HG03280 (cell line): ENCODE data around the gene TMEM202.
"Not testable (repeated sequence)": the region's sequence is repeated elsewhere in the genome, so short reads cannot be mapped to it uniquely, and the experiment has no call there.

Experiments
- ATAC-seq: cut with Tn5 transposase; IDR thresholded peaks from one replicate; pipeline ENCODE4 v1.9.1; 2021; ENCODE audit warnings: mild to moderate bottlenecking, moderate library complexity; ENCODE audit not compliant: unreplicated experiment

The TMEM202 gene, protein sequence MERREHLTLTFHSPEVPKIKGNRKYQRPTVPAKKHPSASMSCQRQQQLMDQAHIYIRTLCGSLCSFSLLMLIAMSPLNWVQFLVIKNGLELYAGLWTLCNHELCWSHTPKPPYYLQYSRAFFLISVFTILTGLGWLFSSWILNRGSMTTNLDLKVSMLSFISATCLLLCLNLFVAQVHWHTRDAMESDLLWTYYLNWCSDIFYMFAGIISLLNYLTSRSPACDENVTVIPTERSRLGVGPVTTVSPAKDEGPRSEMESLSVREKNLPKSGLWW

DNA sequence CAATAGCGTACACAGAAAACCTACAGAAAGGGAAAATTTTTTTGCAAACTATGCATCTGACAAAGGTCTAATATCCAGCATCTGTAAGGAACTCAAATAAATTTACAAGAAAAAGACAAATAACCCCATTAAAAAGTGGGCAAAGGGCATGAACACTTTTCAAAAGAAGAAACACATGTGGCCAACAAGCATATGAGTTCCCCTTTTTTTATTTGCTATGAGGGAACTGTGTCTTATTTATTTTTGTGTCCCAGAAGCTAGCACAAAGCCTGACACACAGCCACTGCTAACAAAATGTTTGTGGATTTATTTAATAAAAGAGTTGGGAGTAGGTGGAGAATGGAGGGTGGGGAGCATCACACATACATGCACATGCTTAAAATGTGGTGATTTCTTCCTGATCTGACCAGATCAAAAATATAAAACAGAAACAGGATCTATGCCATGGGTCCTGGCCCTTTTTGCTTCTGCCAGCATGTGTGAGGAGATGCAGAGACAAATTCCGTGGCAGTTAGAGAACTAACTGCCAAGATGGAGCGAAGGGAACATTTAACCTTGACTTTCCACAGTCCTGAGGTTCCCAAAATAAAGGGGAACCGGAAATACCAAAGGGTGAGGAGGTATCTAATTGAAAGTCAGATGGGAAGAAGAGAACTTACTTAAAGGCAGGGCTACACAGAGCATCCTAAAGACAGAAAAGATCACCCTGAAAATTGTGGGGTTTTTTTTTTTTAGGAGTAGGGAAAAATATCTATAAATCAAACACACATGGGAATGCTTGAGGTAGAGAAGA is at the start of gene TMEM202:
Gene TMEM202, plus strand, starts transcription at position 510 of the 793 bp plus-strand sequence. Its CDS starts 22 bp downstream, at position 532.
- no peak for ATAC-seq

DNA sequence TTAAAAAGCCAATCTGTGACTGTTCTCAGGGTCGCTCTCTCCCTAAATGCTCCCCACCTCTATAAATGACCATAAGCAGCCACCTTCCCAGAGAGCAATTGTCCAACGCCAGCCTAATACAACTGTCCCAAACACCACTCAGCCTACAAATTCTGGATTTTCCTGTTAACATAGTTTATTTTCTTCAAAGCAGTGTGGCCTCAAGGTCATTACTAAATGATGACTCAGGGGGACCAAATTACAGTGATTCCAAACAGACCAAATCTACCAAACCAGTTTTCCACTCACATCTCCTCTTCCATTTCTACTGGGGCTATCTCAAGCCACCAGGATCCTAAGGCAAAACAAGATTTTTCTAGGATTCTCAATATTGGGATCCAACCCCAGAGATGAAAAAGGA is 44.8 kb upstream of the TMEM202 start:
- no peak for ATAC-seq

DNA sequence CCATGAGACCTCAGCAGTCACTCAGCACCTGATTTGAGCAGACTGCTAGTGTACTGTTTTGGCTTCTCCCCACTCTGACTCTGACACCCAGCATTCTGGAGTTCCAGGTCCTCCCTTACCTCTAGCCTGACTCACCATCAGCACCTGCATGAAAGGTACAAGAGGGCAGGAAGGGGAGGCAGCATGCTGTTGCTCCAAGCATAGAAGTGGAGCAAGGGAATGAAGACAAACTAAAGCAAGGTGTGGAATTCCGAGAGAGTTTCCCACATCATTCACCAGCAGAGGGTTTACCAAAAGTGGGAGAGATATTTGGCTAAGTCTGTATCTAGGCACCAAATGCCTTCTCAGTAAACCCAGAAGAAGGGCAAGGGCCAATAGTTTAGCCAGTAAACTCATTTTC is 43.6 kb upstream of the TMEM202 start:
- no peak for ATAC-seq

DNA sequence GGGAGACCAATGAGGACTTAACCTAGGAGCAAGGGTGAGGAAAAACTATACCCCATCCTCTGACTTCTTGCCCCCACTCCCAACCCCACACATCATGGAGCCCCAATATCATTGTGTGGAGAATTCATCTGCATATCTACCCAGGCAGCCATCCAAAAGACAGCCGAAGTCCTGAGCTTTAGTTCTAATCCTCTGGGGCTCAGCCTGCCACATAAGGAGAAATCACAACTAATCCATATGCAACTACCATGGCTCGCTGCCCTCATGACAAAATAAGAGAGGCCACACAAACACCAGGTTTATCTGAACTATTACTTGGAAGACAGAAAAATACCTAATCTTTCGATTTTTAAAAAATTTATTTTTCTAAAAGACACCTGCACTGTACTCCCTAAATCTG is 40.0 kb upstream of the TMEM202 start:
- ATAC-seq: no peak

DNA sequence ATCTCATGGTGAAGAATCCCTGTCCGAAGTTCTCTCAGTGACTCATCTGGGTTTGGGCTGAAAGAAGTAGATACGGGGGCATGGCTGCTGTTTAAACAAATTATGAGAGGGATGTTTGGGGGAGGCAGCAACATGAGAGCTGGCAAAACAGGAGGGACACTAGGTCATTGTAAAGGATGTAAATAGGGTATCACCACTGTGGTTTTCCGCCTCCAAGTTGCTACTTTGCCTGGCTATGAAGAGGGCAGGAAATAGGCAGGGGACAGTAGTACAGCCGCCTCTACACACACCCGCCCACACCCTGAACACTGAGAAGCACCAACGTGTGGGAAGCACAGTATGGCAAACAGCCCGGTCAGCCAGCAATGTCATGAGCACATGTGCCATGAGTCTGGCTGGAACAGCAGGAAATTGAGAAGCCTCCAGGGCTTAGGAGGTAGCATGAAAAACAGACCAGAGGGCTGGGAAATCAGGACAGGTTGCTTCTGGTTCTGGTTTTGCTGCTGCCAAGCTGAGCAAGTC is 39.4 kb upstream of the TMEM202 start:
- ATAC-seq: no peak

DNA sequence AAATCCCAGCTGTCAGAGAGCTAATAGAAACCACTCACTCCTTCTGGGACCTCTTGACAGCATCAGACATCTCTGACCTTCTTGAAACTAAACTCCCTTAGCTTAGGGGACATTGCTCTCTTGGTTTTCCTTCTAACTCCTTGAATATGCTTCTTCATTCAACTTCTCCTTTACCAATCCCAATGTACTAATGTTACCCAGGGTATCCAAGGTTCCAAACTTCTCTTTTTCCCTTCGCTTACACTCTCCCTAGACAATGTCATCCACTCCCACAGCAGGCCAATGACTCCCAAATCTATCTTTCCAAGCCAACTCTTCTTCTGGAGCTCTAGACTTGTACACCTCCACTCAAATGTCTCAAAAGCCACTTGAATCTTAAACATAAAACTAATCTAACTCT is 36.9 kb upstream of the TMEM202 start:
- ATAC-seq: no peak

DNA sequence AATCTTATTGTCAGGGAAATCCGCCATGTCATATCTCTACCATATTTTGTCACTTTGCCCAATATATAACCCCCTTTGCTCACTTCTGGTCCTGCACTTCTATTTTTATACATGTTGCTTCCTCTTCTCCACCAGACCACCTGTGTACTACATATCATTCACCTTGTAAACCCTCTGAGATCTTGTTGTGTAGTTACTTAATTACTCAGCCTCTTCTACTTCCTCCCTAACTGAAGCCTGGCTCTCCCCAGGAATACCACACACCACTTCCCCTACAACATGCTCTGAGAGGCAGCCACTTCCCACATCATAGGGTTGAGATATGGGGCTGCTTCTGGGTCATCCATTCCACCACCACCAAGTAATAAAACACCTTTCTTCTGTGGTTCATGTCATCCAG is 32.3 kb upstream of the TMEM202 start:
- ATAC-seq: peak; percentile 47

DNA sequence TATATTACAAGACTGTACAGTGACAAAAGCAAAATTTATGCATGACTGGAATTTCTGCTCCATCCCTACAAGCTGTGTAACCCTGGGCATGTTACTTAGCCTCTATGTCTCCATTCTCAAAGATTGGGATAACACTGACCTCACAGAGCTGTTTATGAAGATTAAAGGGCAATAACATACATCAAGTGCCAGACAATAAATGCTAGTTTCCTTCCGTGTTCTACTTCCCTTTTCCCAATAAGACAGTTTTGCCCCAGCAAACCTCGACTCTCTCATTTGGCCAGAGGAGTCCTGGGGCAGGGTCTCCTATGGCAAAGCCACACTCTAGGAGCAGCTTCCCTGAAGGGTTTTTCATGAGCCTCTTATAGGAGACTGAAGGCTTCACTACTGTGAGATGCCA is 29.8 kb upstream of the TMEM202 start:
- ATAC-seq: no peak

DNA sequence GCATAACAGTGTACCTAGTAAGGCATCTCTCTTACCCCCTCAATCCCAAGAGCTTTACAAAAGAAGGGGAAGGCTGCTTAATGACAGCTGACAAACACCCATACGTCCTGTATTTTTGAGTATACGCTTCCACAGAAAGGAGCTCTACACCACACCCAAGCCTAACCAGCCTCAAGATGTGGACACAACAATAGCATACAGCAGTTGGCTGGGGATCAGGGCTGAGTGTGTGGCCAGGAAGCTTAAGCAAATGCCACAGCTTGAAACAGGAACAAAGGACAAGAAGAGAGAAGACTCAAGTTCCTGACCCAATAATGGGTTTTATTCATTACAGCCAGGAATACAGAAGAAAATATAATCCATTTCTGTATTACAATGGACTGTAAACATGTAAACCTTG is 29.2 kb upstream of the TMEM202 start:
- ATAC-seq: no peak

DNA sequence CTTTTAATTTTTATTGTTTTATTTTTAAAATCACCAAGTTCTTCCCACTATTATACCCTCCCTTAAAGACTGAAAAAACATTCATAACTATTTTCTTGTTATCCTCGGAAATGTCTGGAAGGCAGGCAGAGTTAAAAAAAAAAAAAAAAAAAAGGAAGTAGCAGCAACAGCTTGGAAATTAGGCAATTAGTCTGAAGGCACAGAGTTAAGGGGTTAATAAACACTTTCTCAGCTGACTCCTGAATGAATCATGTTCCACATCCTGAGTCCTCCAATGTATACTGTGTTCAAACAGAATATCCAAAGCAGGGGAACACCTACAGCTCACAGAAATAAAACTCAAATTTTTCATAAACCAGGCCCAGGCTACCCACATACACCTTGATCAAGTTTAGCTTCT is 28.1 kb upstream of the TMEM202 start:
- ATAC-seq: no peak

DNA sequence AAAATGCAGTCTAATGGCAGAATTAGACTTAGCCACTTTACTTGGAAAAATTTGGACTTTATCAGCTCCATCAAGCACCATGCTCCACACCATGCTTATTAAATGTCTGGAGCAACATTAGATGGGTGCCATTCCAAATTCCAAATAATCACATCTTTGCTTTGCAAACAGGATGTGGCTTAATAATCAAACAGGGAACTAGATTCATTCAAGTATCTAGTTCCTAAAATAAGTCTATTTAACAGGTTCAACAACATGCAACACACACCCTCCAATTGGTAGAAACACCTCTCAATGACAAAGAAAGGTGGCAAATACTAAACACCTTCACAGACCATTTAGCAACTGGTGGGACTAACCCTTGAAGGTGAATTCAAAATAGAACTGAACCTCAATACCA is 25.7 kb upstream of the TMEM202 start:
- no peak for ATAC-seq

DNA sequence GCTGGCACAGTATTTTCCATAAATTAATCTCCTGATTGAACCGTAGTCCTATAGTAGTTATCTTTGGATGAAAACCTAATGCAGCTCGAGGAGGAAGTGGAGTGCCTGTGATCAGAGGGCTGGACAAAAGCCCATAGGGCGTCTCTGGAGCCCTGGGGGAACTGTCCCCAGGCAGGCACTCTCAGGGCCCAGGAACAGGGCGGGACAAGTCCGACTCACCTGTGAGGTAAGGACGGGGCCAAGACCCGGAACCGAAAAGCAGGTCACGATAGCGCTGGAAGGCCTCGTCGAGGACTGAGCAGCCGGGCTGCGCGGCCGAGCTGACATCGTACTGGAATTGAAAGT is 22.6 kb upstream of the TMEM202 start:
- no peak for ATAC-seq

DNA sequence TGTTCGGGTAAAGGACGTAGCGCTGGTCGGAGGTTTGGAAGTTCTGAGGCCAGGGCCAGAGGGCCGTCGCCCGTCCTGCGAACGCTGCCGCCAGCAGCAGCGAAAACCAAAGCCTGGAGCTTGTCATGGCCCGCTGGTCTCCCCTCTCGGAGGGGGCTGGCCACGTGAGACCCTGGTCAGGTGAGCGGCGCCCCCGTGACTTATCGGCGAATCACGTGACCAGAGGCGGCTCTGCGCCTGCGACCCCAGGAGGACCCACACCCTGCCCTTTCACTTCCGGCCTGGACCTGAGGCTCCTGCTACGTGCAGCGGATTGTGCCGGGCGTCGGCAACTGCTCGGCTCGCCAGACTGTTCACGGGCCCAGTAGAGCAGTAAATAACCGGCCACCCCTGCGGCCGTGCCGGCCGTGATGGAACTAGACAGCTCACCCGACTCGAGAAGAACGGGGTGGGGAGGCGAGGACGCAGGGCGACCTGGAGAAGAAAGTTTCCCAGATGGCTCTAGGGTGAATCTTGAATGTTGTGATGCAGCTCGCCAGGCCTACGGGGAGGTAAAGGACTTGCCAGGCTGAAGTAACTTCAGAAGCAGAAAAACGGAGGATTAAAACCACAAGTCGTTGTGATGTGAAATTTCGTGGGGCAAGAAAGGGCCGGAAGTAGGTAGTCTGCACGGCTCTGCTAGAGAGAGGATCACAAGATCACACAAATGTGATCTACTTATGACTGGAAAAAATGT is 22.1 kb upstream of the TMEM202 start, which contains the start of gene HEXA:
Gene HEXA, minus strand, starts transcription at position 169 of the 736 bp plus-strand sequence. Its CDS starts 42 bp downstream, at position 127.
- peak; percentile 87 for ATAC-seq

DNA sequence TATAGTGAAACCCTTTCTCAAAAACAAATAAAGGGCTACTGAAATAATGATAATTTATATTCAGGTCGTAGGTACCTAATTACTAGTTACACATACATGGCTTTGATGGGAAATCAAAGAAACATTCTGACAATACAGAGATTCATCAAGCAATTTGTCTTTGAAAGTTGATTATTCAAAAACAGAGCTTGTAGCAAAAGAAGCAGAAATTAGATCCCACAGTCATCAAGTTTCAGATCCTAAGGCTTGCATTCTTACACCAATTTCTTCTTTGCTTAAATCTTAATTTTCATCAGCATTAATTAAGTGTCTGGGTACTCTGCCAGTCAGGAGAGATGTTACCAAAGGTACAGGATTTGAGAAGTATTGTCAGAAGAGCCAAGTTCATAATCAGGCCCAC is 20.8 kb upstream of the TMEM202 start:
- no peak for ATAC-seq

DNA sequence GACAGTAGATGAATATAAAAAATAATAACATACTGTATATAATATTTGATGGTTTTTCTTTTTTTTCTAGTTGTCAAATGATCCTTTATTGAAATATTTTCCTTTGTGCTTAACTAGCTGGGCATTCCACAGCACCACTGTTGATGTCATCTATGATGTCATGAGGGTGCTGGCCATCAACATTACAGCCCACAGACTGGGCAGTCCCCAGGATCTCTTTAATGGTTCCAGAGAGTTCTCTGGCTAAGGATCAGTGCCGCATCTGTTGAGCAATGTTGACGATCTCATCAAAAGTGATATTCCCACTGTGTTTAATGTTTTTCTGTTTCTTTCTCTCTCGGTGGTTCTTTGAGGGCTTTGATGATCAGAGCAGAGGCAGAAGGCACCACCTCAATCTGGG is 19.0 kb upstream of the TMEM202 start:
- ATAC-seq: not testable (repeated sequence)

DNA sequence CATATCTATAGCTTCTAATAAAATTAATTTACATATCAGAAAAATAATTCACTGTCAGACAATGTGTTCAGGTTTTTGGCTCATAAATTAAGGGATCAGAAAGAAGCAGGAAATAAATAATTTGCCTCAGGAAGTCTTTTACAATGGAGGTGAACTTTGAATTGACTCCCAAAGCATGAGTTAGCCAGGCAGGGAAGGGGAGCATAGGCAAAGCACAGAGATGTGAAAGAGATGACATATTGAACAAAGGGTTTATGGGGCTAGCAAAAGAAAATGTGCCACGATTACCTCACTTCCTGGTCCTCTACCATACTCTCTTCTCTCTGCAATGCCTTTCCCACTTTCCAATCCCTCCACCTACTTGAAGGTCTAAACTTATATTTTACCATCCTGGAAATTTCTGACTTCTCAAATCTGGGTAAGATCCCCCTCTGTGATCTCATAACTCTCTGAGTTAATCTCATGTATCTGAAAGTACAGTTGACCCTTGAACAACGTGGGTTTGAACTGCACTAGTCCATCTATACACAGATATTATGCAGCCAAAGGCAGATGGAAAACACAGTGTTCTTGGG is 18.2 kb upstream of the TMEM202 start:
- no peak for ATAC-seq

DNA sequence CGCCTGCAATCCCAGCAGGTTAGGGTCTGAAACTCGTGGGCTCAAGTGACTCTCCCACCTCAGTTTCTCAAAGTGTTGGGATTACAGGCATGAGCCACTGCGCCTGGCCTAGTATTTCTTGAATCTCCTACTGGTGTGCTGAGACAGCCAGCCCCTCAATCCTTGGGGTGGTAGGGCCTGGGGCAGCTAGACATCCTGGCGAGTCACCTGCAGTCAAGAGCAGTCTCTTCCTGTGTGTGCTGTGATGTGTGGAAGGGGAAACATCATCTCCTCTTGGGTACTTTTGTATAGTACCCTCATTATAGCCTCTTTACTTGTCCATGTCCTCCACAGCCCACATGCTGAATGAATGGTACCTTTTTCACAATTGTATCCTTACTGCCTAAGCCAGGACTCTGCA is 17.4 kb upstream of the TMEM202 start:
- ATAC-seq: no peak

DNA sequence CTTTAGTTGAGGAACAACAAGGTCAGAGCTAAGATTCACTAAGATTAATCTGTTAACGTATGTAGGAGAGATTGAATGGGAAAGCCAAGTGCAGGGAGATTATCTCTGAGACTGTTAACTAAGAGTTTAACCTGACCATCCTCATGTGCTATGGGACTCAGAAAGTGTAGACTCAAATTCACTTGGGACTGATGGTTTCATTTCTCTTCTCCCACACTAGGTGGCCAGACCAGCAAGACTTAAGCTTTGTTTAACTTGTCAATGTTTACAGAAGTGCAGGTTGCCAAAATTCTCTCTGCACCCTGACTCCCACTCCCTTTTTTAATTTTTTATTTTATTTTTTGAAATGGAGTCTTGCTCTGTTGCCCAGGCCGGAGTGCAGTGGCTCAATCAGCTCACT is 16.0 kb upstream of the TMEM202 start:
- no peak for ATAC-seq

DNA sequence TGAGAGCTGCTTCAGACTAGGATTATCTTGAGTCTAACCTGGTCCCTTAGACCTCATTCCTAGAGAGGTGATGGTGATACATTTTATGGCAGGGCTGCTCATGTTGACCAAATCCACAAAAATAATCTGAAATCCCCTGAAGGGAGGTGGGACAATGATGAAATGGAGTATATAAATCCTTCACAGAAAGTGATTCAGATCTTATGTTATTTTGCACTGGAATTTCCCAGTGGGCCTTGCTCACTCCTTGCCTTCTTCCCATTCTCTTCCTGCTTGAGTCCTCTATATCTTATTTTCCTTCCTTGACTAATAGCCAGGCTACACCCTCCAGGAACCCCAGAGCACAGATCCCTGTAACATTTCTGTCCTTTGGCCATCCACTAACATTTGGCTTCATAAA is 10.4 kb upstream of the TMEM202 start:
- ATAC-seq: no peak

DNA sequence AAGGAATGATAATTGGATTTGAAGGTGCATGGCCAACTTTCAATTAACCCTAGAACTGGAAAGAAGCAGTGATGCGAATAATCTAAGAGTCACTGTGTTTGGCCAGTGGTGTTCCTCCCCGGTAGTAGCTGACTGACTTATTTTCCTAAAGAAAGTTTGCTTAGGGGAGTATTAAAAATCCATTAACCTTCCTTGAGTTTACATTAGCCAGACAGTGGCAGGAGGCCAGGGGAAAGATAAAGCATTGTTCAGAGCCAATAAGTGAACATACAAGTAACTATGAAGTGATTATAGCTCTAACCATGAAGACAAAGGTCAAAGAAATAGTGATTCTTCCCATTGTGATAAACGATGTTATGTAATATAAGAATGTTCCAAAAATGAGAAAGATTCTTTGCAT is 8.9 kb upstream of the TMEM202 start:
- no peak for ATAC-seq

DNA sequence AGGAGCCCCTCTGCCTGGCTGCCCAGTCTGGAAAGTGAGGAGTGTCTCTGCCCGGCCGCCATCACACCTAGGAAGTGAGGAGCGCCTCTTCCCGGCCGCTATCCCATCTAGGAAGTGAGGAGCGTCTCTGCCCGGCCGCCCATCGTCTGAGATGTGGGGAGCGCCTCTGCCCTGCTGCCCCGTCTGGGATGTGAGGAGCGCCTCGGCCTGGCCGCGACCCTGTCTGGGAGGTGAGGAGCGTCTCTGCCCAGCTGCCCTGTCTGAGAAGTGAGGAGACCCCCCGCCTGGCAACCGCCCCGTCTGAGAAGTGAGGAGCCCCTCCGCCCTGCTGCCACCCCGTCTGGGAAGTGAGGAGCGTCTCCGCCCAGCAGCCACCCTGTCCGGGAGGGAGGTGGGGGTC is 1.8 kb upstream of the TMEM202 start:
- not testable (repeated sequence) for ATAC-seq
